NCI-H1092 treated with DMSO at 0.1 percent for 48 hours (cell line): ENCODE data around the gene AXL.
"Not testable (repeated sequence)": the region's sequence is repeated elsewhere in the genome, so short reads cannot be mapped to it uniquely, and the experiment has no call there.

ENCODE experiments used
- DNase-seq: peaks from one replicate; lab custom pipeline; 2025; lab: John Stamatoyannopoulos, UW

The AXL gene

DNA sequence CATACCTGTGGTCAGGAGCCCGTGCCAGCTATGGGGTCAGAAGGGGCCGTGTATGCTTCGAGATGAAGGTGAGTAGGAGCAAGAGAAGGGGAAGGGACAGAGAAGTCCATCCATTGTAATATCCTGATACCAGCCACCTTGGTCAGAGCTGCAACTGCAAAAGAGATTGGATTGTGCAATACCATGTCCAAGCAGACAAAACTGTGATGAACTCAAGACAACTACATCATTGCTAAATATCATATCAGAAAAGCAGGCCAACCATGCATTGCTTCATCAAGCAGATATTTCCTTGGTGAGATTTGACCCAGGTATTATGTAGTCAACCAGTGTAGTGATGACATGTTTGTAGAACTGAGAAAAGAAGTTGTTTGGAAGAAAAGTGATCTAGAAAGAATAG, 57.2 kb downstream of the AXL start:
- no peak for DNase-seq

DNA sequence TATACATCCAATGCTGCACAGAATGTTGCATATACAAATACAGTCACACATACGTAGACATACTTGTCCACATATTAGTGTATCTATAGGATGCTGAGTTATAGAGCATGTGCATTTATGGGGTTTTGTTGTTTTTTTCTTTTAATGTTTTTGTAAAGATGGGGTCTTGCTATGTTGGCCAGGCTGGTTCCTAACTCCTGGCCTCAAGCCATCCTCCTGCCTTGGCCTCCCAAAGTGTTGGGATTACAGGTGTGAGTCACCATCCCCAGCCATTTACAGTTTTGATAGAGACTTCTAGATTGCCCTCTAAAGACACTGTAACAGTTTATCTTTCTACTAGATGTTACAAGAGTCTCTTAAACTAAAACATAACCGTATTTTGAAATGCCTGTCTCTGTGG, 59.5 kb downstream of the AXL start:
- no peak for DNase-seq

- DNase-seq = no peak
Measured at GRCh38 chr19:41288673-41289530, 69.9 kb downstream of the AXL start.

DNA sequence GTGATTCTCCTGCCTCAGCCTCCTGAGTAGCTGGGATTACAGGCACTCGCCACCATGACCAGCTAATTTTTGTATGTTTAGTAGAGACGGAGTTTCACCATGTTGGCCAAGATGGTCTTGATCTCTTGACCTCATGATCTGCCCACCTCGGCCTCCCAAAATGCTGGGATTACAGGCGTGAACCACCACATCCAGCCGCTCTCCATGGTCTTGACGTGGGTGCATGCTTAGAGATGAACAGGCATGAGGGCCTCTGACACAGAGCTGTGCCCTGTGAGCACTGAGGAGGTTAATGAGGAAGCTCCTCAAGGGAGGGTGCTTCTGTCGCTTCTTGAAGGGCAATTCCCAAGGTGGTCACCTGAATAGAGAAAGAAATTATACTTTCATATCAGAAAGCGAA, 70.8 kb downstream of the AXL start:
- not testable (repeated sequence) for DNase-seq

DNA sequence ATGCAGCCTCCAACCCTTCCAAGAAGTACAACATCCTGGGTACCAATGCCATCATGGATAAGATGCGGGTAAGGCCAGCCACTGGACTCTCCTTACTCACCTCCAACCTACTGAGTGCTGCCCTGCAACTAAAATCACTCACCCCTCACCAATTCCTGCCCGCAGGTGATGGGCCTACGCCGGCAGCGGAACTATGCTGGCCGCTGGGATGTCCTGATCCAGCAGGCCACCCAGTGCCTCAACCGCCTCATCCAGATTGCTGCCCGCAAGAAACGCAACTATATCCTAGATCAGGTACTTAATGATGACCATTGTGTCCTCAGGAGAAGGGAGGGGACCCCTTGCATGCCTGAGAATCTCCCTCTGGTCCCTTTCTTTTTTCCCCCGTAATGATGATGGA, 75.4 kb downstream of the AXL start:
- DNase-seq = no peak

DNA sequence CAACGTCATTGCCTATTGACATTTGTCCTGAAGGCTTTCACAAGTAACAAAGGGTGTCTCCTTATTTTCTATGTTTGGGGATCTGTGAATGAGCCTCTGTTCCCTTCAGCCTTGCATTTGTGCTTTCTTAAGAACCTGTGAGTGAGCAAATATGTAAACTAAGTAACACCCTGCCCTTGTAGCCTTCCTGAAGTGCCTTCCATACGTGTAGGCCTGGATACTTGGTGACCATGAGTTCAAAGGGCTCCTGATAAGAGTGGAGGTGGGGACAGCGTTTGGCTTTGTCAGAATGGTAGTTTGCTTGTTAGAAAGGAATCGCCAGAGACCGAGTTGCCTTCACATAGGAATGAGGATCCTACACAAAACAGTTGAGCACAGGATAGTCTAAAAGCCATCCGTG, 76.5 kb downstream of the AXL start:
- no peak for DNase-seq

DNA sequence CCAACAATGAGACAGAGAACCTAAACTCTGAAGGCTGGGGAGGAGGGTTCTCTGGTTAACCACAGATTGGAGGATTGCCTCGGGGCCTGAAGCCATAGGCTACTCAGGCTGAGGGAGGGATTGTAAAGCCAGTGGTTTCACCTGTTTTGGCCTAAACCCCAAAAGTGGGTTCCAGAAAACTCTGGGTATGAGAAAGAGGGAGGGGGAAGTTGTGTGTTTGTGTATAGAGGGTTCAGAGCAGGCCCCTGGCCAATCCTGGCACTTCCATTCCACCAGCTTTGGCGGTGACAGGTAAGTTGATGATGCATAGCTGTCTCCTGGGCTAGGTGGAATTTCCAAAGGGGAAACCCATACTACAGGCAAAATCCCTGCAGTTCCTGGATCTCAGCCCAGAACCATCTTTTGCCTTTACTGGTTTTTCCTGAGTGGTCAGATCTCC, 77.4 kb downstream of the AXL start:
- no peak for DNase-seq

GRCh38 chr19:41297628-41298347, 78.8 kb downstream of the AXL start:
- DNase-seq = no peak

- DNase-seq = no peak
Measured at GRCh38 chr19:41298348-41298964, 79.4 kb downstream of the AXL start.

- DNase-seq = no peak
Measured at GRCh38 chr19:41299046-41299754, 80.2 kb downstream of the AXL start.

- DNase-seq = peak; percentile 4
Measured at GRCh38 chr19:41299755-41300089, 80.7 kb downstream of the AXL start.

GRCh38 chr19:41300555-41300954, 81.5 kb downstream of the AXL start:
- no peak for DNase-seq

DNA sequence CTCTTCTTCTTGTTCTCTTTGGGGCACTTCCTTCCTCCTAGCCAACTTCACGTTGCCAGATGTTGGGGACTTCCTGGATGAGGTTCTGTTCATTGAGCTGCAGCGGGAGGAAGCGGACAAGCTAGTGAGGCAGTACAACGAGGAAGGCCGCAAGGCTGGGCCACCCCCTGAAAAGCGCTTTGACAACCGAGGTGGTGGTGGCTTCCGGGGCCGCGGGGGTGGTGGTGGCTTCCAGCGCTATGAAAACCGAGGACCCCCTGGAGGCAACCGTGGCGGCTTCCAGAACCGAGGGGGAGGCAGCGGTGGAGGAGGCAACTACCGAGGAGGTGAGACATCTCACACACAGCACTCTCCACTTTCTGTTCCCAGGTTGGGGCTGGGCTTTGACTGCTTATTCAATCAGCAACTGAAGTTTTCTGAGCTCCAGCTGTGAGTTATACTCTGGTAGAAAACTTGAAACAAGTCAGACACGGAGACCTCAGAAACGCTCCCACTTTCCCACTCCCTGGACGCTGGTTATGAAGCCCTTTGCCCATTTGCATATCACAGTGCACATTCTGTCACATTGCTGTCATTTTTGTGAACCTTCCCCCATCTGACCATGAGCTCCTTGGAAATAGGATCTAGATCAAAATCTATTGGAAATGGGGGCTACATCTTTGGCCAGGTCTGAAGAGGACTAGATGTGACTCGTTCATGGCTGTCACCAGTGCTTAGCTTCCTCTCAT, 83.8 kb downstream of the AXL start:
- DNase-seq = no peak

- no peak for DNase-seq
Measured at GRCh38 chr19:41303954-41304353, 84.9 kb downstream of the AXL start.

GRCh38 chr19:41304706-41305483, 85.9 kb downstream of the AXL start:
- no peak for DNase-seq

- no peak for DNase-seq
Measured at GRCh38 chr19:41305927-41306793, 87.1 kb downstream of the AXL start.

- DNase-seq = no peak
Measured at GRCh38 chr19:41307090-41307875, 88.3 kb downstream of the AXL start.

DNA sequence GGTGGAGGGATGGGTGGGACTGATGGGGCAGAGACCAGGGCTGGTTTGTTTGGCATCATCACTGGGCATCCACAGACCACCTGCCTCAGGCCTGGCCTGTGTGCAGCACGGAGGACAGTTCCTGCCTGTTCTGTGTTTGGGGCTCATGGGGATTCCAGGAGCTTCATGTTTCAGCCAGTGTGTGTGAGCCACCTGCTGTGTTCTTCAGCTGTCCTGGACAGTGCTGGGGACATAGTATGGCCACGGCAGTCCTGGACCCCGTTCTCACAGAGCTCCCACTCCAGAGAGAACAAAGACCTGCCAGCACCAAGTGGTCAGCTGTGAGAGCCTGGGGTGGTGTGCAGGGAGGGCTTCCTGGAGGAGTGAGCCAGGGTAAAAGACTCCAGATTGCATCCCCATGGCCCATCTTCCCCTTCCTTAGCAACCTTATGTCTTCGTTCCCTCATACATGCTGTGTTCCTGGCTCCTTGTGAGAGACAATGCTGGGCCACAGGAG, 89.0 kb downstream of the AXL start:
- DNase-seq = no peak
